Measurements from ENCODE around the gene OGT.
"Not testable (repeated sequence)": the region's sequence is repeated elsewhere in the genome, so short reads cannot be mapped to it uniquely, and the experiment has no call there.

The OGT gene

DNA sequence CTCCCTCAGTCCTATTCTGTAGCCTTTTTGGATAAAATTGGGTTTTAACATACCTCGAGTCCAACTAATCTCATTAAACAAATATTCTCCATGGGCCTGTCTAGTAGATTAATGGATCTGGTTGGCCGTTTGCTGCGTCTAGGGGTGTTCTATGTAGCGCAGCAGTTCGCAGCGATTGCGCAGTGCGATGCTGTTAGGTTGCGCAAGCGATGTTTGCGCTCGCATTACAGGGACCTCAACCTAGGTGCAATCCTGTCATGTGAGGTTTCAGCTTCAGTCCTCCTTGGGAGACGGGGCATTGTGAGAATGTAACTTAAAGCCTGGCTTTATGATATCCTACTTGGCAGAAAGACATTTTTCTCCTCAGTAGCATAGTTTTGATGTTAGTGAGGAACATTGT is 14.0 kb downstream of the OGT start:
- Histone ChIP-seq H3K27ac (peak overlapping the region; percentile 65), H3K9me3 (no peaks in the 10 kb centered on the region), H3K4me1 (ENCODE audit: control insufficient read depth in 1 of 2, insufficient read depth in 1 of 2, low read depth in 1 of 2, low read length in 1 of 2) (peaks cover 39 to 47% of the 10 kb centered on the region in 2 experiments), H3K27me3 (no peaks in the 10 kb centered on the region), H3K36me3 (peaks cover 28% of the 10 kb centered on the region), H3K4me3 (ENCODE audit: low read depth in 1 of 2, low read length in 1 of 2) (no peak overlapping the region)
- TF ChIP-seq, protein P1, sequence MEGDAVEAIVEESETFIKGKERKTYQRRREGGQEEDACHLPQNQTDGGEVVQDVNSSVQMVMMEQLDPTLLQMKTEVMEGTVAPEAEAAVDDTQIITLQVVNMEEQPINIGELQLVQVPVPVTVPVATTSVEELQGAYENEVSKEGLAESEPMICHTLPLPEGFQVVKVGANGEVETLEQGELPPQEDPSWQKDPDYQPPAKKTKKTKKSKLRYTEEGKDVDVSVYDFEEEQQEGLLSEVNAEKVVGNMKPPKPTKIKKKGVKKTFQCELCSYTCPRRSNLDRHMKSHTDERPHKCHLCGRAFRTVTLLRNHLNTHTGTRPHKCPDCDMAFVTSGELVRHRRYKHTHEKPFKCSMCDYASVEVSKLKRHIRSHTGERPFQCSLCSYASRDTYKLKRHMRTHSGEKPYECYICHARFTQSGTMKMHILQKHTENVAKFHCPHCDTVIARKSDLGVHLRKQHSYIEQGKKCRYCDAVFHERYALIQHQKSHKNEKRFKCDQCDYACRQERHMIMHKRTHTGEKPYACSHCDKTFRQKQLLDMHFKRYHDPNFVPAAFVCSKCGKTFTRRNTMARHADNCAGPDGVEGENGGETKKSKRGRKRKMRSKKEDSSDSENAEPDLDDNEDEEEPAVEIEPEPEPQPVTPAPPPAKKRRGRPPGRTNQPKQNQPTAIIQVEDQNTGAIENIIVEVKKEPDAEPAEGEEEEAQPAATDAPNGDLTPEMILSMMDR (IDR thresholded peaks at IDR 0.05): no peak

DNA sequence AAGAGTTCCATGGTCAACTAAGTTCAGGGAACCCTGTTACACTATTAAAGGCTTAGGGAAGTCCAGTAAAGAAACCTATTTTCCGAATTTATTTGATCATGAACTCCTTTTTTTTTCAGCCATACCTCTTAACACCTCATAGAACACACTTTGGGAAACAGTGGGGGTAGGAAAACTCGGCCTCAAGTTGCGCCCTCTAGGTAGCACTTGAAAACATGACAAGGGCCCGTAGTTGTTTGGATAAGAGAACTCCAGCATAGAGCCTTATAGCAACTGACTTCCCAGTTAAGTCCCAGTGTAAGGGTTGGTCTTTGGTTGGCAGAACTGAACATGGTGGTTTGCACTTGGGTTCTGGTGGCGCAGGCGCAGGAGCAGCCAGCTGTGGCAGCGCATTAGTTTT is 14.4 kb downstream of the OGT start:
- Histone ChIP-seq H3K27me3 (no peaks in the 10 kb centered on the region), H3K4me1 (ENCODE audit: control insufficient read depth in 1 of 2, insufficient read depth in 1 of 2, low read depth in 1 of 2, low read length in 1 of 2) (peaks cover 34 to 42% of the 10 kb centered on the region in 2 experiments), H3K36me3 (peaks cover 28% of the 10 kb centered on the region), H3K4me3 (ENCODE audit: low read depth in 1 of 2, low read length in 1 of 2) (no peak overlapping the region), H3K9me3 (no peaks in the 10 kb centered on the region), H3K27ac (peak overlapping the region; percentile 65)
- TF ChIP-seq, protein P1 (IDR thresholded peaks at IDR 0.05): no peak

DNA sequence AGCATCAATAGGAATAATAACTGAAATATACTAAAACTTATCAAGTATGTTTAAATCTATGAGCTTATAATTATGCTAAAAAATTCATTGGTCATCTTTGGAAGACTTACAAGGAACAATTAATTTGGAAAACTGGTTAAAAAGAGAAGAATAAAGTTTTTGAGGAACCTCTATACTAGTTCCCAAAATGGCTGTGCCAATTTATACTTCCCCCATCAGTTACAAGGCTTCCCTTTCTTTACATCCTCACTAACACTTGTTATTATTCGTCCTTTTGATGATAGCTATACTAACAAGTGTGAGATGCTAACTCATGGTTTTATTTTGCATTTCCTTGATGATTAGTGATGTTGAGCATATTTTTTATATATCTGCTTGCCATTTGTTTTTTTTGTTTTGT is 17.1 kb downstream of the OGT start:
- H3K27me3 ChIP-seq: no peaks in the 10 kb centered on the region
- H3K4me1 ChIP-seq (ENCODE audit: control insufficient read depth in 1 of 2, insufficient read depth in 1 of 2, low read depth in 1 of 2, low read length in 1 of 2): peaks cover 24 to 30% of the 10 kb centered on the region in 2 experiments
- H3K4me3 ChIP-seq (ENCODE audit: low read depth in 1 of 2, low read length in 1 of 2): no peak overlapping the region
- no peaks in the 10 kb centered on the region for H3K9me3 ChIP-seq
- TF ChIP-seq, protein P1 (IDR thresholded peaks at IDR 0.05): no peak
- H3K27ac ChIP-seq: peak overlapping the region; percentile 70
- H3K36me3 ChIP-seq: peaks cover 32% of the 10 kb centered on the region

DNA sequence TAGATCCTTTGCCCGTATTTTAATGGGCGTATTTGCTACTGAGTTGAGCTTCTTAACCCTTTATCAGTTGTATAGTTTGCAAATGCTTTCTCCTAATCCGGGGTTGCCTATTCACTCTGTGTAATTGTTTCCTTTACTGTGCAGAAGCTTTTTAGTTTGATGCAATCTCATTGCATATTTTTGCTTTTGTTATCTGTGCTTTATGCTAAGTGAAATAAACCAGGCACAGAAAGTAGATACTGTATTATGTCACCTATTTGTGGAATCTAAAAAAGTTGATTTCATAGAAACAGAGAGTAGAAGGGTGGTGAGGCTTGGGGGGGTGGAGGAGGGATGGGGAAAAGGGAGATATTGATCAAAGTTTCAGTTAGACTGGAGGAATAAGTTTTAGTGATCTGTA is 17.7 kb downstream of the OGT start:
- H3K9me3 ChIP-seq: no peaks in the 10 kb centered on the region
- H3K36me3 ChIP-seq: peaks cover 34% of the 10 kb centered on the region
- H3K4me3 ChIP-seq (ENCODE audit: low read depth in 1 of 2, low read length in 1 of 2): no peak overlapping the region

DNA sequence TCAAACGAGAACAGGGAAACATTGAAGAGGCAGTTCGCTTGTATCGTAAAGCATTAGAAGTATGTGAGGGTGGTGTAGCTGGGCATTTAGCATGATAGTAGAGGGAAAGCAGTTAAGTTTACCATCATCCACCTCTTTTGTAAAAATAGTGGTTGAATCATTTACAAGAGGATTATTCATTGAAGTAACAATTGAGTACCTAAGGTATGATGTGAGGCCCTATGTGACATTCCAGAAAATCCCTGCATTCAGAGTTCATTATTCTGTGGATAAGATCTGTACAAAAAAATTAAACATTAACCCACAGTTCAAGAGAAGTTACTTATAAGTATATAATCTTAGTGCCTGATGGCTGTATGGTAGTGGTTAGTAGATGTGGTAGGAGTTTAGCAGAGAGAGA is 23.1 kb downstream of the OGT start:
- peaks cover 69% of the 10 kb centered on the region for H3K36me3 ChIP-seq
- no peak overlapping the region for H3K27ac ChIP-seq
- TF ChIP-seq, protein P1 (IDR thresholded peaks at IDR 0.05): no peak
- H3K27me3 ChIP-seq: no peaks in the 10 kb centered on the region
- H3K4me1 ChIP-seq (ENCODE audit: control insufficient read depth in 1 of 2, insufficient read depth in 1 of 2, low read depth in 1 of 2, low read length in 1 of 2): no peaks in the 10 kb centered on the region
- H3K4me3 ChIP-seq (ENCODE audit: low read depth in 1 of 2, low read length in 1 of 2): no peak overlapping the region
- no peaks in the 10 kb centered on the region for H3K9me3 ChIP-seq

More for the DNA sequence above, 17.7 kb downstream of the OGT start:
- H3K4me1 ChIP-seq (ENCODE audit: control insufficient read depth in 1 of 2, insufficient read depth in 1 of 2, low read depth in 1 of 2, low read length in 1 of 2): peaks cover 24 to 30% of the 10 kb centered on the region in 2 experiments
- TF ChIP-seq, protein P1 (IDR thresholded peaks at IDR 0.05): no peak
- peak overlapping the region; percentile 70 for H3K27ac ChIP-seq
- no peaks in the 10 kb centered on the region for H3K27me3 ChIP-seq

DNA sequence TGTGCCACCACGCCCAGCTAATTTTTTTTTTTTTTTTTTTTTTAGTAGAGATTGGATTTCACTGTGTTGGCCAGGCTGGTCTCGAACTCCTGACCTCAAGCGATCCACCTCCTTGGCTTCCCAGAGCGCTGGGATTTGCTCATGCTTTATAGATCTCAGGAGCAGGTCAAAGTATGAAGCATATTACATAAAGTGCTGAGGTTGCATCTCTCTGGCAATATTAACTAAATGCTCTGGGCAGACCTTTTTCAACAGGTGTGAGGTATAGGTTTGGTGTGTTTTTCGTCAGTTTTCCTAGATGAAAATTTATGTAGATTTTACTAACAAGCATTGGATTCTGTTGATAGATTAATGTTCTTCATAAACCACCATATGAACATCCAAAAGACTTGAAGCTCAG is 26.0 kb downstream of the OGT start:
- TF ChIP-seq, protein P1 (IDR thresholded peaks at IDR 0.05): no peak
- no peaks in the 10 kb centered on the region for H3K27me3 ChIP-seq
- peaks cover 88% of the 10 kb centered on the region for H3K36me3 ChIP-seq
- H3K4me1 ChIP-seq (ENCODE audit: control insufficient read depth in 1 of 2, insufficient read depth in 1 of 2, low read depth in 1 of 2, low read length in 1 of 2): no peaks in the 10 kb centered on the region
- H3K9me3 ChIP-seq: no peaks in the 10 kb centered on the region
- no peak overlapping the region for H3K27ac ChIP-seq
- no peak overlapping the region for H3K4me3 ChIP-seq (ENCODE audit: low read depth in 1 of 2, low read length in 1 of 2)

DNA sequence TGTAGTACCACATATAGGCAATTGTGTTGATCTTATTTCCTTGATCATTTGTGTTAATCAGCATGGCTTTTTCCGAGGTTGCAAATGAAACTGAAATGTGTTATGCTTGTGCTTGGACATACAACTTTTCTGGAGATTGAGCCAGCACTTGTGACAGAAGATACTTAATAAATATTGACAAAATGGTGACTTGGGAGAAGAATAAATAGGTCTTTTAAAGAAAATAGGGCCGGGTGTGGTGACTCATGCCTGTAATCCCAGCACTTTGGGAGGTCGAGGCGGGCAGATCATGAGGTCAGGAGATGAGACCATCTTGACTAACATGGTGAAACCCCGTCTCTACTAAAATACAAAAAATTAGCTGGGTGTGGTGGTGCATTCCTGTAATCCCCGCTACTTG is 26.9 kb downstream of the OGT start:
- not testable (repeated sequence) for H3K27ac ChIP-seq; H3K4me1 ChIP-seq (ENCODE audit: control insufficient read depth in 1 of 2, insufficient read depth in 1 of 2, low read depth in 1 of 2, low read length in 1 of 2); H3K4me3 ChIP-seq (ENCODE audit: low read depth in 1 of 2, low read length in 1 of 2); H3K9me3 ChIP-seq; H3K27me3 ChIP-seq
- peaks cover 95% of the 10 kb centered on the region for H3K36me3 ChIP-seq

Data from neutrophil (primary cell).